Mammary epithelial cell (primary cell): Measurements from ENCODE around the gene ZNF784.

Experiments used
- EZH2 ChIP-seq: IDR thresholded peaks from 2 replicates; pipeline ENCODE4 v1.6.1; 2012; ENCODE audit warnings: low read length, inconsistent platforms, borderline replicate concordance
- TF ChIP-seq, protein P1 (sequence below), 2 donors: IDR thresholded peaks in 1 of 2; conservative IDR thresholded peaks in 1 of 2; 2 replicates each; pipeline ENCODE4 v1.5.1; 2011 to 2012; ENCODE audit warnings: inconsistent platforms in 2 of 2, low read length in 2 of 2, mild to moderate bottlenecking in 2 of 2, control low read depth in 1 of 2, low read depth in 1 of 2; ENCODE audit not compliant: insufficient read depth in 1 of 2; ENCODE audit errors: extremely low read depth in 1 of 2

- TF ChIP-seq, protein P1, sequence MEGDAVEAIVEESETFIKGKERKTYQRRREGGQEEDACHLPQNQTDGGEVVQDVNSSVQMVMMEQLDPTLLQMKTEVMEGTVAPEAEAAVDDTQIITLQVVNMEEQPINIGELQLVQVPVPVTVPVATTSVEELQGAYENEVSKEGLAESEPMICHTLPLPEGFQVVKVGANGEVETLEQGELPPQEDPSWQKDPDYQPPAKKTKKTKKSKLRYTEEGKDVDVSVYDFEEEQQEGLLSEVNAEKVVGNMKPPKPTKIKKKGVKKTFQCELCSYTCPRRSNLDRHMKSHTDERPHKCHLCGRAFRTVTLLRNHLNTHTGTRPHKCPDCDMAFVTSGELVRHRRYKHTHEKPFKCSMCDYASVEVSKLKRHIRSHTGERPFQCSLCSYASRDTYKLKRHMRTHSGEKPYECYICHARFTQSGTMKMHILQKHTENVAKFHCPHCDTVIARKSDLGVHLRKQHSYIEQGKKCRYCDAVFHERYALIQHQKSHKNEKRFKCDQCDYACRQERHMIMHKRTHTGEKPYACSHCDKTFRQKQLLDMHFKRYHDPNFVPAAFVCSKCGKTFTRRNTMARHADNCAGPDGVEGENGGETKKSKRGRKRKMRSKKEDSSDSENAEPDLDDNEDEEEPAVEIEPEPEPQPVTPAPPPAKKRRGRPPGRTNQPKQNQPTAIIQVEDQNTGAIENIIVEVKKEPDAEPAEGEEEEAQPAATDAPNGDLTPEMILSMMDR (conservative IDR thresholded peaks at IDR 0.05 in 1 of 2, IDR thresholded peaks at IDR 0.05 in 1 of 2; ENCODE audit: extremely low read depth in 1 of 2, insufficient read depth in 1 of 2, low read depth in 1 of 2, low read length in 2 of 2) = no peak
- TF ChIP-seq EZH2 = no peak
Measured at GRCh38 chr19:55645512-55645881, 21.1 kb upstream of the ZNF784 start.
